Measurements from ENCODE around the gene ATP8B3.

ATP8B3 gene

DNA sequence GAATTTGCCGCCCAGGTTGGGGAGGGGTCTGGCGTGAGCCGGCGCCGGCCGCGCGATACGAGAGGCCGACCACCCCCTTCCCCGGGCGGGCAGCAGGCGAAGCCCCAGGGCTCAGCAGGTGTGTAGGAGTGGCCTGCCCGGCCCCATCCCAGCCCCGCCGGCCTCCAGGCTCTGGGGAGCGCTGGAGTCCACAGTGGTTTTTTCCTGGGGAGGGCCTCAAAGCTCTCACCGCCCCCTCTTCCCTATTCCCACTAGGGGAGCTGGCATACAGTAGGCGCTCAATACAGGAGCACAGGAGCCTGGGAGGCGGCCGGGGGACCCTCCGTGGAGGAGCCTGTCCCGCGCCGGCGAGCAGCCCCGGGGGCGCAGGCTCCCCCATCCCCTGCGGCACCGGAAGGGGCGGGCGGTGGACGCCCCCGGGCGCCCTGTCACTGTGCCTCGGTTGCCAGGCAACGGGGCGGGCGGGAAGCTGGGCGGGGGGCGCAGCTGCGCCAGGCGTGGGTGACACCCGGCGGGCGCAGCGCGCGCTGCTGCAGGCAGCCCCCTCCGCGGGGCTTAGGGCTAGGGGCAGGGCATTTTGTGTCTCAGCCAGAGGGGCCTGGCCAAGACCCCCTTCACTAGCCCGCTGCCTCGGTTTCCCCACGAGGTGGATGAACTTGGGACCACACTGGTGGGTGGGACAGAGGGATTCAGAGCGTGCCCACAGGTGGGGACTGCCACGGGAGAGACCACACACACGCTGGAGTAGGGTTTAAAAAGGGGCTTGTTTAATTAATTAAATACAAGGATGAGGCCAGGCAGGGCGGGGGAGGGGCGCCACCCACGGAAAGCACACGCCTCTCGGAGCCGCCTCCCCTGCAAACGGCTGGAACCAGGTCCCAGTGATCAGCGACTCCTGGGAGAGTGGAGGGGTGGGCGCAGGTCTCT is 39.8 kb upstream of the ATP8B3 start:
- peak; percentile 83 for DNase-seq (ENCODE audit: low read depth)

DNA sequence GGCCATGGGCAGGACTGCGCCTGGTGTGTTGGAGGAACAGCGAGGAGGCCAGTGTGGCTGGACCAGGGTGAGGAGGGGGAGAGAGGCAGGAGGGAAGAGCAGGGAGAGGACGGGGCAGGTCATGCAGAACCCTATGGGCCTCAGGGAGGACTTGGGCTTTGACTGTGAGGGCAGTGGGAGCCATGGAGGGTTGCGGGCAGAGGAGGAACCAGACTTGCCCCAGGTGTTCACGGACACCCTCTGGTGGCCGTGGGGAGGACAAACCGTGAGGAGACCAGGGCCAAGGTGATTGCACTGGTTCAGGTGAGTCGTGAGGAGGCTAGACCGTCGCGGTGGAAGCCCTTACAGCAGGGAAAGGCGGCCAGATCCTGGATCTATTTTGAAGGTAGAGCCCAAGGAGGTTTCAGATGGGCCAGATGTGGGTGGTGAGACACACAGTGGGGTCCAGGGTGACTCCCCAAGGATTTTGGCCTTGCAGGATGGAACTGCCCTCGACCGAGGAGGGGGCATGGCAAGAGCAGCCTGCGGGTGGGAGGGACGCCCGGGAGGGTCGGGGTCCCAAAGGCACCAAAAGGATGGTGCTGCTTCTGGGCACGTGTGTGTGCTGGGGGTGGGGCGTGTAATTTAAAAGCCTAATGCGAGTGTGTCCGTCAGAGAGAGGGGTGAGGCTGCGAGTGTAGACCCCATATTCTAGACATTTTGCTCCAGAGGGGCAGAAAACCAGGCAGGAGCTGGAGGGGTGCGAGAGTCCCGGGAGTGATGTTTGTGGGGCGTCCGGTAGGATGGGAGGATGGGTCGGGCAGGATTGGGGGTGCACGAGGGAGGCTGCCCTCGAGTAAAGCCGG is 39.0 kb upstream of the ATP8B3 start:
- DNase-seq (ENCODE audit: low read depth), result no peak

DNA sequence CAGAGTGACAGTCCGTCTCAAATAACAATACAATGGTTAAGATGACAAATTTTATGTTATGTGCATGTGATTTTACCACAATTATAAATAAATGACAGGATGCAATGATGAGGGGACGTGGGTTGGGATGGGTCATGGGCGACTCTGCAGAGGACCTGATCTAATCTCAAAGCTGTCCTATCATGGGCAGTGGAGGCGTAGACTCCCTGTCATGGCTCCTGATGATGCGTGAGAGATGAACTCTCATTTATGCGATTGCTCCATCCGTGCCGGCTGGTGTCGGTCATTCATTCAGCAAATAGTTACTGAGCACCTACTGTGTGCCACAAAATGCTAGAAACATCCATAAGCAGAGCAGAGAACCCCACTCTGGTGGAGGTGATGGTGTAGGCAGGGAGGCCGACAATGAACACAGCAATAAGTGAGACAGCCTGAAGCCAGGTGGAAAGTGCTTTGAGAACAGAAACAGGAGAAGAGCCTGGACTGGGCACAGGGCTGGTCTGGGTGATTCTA is 37.9 kb upstream of the ATP8B3 start:
- no peak for DNase-seq (ENCODE audit: low read depth)

DNA sequence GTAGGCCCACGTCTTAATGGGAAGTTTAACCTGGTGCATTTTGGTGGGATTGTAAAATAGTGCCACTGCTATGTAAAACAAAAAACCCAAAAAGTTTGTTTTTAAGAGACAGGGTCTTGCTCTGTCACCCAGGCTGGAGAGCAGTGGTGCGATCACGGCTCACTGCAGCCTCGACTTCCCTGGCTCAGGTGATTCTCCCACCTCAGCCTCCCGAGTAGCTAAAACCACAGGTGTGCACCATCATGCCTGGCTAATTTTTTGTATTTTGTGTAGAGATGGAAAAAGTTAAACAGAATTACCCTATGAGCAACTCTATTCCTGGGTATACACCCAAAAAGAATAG is 37.0 kb upstream of the ATP8B3 start:
- DNase-seq (ENCODE audit: low read depth), result no peak

DNA sequence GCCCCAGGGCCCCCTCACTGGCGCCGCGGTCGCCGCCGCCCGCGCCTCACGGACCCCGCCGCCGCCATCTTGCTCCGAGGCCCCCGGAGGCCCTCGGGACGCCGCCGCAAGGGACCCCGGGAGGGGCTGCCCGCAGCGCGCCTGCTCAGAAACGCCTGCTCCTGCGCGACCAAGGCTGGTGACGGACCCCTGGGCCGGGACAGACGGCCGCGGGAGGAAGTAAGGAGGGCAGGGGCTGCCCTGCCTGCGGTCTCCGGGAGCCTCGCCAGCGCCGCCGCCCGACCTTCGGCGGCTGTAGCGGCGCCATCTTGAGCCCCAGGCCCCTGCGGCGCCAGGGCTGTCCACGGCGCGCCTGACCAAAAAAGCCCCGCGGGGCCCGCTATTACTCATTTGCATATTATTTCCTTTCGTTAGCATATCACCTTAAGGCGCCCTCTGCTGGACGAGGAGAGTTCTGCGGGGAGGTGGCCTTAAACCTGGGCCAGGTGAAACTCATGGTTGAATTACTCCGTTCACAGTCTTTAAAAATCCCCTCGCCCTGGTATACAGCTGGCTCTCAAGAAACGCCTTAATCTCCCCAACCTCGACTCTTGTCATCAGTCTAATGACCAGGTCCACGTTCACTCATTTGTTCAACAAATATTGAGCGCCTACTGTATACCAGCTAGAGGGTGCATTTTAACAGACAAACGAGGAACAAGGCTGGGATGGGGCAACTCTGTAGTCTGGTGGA is 36.5 kb upstream of the ATP8B3 start, which contains the start of gene REXO1:
Gene REXO1, minus strand, starts transcription at position 85 of the 733 bp plus-strand sequence. CDS start 125 bp downstream, outside the sequence.
- peak; percentile 97 for DNase-seq (ENCODE audit: low read depth)

DNA sequence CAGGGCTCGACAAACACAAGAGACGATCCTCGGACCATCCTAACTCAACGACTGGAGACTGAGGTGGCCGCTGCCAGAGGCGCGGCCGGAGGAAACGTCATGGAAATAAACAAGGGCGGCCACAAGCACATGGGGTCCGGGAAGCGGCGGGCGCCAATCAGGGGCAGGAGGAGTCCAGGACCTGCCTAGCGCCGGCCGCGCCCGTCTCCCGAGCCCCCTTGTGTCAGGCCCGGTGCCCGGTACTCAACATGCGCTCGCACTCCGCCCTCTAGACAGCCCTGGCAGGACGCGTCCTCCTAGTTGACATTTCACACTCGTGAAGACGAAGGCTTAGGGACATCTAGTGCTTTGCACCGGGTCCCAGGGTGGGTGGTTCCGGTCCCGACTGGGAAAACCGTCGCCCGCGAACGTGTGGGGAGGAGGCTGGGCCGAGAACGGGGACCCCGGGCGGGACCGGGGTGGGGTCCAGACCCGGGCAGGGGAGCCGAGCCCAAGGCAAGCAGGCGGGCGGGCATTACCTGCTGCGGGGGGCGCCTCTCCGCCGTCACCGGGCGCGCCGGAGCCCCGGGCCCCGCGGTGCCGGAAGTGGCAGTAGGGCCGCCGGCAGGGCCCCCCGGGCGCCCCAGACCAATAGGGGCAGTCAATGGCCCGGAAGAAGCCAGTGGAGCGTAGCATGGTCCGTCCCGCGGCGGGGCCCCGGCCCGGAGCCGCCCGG is 35.8 kb upstream of the ATP8B3 start:
- no peak for DNase-seq (ENCODE audit: low read depth)

DNA sequence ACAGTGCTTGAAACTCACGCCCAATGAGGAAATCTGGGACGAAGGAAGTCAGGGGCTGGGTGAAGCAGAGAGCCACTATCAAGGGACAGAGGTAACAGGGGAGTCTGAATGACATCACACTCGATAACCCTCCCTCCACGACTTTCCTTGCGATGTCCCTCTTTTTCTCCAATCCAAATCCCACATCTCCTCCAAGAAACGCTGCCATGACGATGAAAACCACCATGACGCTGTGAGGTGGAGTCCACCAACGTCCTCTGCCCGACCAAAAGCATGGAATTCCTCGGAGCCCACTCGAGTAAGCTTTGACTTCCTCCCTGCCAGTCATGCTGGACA is 35.2 kb upstream of the ATP8B3 start:
- no peak for DNase-seq (ENCODE audit: low read depth)

DNA sequence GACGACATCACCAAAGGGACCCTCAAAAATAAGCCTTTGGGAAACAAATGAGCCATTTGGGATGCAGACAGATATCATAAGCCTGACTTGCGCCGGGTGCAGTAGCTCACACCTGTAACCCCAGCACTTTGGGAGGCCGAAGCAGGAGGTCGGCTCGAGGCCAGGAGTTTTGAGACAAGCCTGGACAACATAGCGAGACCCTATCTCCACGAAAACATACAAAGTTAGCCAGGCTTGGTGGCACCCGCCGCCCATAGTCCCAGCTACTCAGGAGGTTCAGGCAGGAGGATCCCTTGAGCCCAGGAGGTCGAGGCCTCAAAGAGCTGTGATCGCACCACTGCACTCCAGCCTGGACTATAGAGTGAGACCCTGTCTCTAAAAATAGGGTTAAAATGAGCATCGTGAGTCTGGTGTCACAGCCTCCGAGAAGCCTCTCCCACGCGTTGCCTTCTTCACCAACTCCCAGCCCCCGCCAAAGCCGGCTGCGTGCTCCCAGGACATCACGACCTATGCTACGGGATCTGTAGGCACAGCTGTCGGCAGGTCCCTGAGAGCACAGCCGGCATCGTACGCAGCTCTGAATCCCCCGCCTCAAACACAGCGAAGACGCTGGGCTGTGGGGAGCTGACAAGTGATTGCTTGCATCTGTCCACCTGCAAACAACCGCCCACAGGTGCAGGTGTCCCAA is 34.6 kb upstream of the ATP8B3 start:
- DNase-seq (ENCODE audit: low read depth), result no peak

DNA sequence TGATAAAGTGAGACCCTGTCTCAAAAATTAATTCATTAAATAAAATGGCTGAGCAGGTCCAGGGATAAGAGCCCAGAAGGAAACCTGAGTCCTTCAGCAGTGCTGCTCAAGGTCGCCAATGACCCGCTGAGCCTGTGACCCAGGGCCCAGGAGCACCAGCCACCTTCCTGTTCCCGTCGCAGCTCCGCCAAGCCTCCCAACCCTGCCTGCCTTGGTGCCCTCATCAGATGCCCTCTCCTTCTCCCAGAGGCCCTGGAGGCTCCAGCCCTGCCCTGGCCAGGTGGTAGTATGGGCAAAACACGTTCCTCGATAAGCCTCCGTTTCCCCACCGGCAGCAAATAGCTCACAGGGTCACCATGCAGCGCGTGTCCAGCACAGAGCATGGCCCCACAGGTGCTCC is 33.6 kb upstream of the ATP8B3 start:
- DNase-seq (ENCODE audit: low read depth), result no peak

DNA sequence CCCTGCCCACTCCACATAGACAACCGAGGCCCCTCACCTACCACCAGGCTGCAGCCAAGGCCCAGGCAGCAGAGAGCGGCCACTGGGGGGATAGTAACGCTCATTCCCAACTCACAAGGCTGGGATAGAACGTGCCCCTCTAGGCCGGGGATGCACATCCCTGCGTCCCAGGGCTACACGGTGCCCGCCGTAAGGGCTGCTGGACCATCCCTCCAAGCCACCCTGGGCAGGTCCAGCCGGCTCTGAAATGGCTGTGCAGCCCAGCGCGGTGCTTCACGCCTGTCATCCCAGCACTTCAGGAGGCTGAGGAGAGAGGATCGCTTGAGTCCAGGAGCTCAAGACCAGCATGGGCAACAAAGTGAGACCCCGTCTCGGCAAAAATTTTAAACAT is 33.0 kb upstream of the ATP8B3 start:
- no peak for DNase-seq (ENCODE audit: low read depth)

DNA sequence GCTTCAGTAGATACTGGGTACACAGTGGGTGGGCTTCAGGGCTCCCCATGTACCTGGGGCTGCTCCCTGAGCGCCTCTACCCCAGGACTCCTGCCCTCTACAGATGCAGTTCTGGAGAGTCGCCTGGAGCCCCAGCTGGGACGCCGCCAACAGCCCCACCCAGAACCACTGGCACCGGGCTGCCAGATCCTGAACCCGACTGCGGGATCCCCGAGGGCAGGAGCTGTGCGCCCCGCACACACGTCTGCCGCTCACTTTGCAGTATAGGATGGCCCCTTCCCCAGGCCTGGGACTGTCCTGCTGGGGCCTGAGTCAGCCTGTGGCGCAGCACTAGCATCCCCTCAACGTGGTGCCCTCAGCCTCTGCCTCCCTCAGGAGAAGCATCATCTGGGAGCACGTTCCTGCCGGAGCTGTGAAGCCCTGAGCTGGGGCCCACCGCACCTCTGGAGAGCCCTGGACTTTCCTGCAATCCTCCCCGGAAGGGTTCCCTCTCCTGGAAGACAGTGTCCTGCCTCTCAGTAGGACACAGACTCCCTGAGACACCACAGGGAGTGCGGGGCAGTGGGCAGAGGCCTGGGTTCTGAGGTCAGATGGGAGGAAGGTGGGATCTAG is 32.5 kb upstream of the ATP8B3 start:
- DNase-seq (ENCODE audit: low read depth), result no peak

DNA sequence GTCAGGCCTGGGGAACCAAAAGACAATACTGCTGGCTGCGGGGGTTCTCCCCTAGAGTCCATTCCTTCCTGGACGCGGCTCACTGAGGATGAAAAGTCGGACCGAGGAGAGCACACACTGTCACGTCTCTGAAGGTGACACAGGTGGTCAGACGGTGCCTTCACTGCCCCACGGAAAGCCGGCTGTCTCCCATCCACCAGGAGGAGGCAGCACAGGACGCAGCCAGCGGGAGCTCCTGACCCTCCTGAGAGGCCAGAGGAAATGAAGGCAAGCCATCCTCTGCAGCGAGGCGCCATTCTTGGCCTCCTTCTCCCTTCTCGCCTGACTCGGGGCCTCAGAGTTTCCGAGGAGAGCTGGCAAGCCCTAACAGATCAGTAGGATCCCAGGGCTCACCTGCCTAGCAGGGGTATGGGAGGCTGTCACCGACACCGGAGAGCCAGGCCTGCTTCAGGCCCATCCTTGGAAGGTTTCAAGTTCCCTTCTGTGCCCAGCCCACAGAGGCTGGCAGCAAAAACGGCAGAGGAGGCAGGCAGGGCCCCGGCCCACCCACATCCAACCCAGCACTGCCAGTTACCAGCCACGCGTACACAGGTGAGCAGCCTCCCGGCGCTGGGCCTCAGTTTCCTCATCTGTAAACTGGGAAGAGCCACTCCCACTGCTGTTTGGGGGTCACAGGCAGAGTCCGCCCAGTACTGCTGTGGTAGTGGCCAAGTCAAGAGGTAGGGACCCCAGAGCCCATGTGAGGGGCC is 31.7 kb upstream of the ATP8B3 start:
- DNase-seq (ENCODE audit: low read depth), result no peak

DNA sequence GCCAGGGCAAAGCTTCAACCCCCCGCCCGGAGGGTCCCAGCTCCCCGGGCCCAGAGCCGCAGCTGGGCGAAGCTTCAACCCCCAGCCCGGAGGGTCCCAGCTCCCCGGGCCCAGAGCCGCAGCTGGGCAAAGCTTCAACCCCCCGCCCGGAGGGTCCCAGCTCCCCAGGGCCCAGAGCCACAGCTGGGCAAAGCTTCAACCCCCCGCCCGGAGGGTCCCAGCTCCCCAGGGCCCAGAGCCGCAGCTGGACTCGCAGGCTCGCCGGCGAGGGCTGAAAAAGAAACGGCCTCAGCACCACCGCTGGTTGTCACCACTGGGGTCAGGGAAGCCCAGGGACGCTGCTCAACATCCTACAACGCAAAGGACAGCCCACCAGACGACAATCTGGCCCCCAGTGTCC is 31.0 kb upstream of the ATP8B3 start:
- DNase-seq (ENCODE audit: low read depth), result no peak

DNA sequence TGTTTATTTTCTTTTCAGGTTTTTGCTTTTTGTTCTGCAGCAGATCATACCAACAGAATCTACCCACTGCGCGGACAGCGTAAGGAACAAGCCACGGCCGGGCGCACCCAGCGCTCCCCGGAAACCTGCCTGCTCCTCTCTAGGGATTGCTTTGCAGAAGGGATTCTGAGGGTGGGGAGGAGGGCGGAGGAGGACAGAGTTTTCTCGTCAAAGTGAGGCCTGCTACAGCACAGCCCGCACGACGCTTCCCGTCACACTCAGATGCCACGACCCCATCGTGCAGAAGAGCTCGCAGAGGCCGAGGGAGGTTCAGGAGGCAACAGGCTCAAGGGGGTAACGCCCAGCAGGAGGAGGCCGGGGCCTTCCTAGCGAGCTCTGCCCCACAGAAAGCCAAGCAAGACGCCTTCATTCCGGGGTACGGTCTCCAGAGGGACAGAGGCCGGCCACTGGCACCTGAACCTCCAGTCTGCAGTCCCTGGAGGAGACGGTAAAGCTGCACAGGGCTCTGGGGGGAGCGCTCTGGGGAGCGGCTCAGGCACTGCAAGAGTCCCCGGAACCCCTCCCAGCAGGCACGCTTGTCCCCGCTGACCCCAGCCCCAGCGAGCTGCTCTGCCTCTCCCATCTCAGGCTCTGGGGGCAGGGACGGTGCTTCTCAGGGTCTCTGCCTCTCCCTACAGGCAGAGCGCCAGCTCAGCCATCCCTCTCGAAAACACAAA is 29.3 kb upstream of the ATP8B3 start:
- DNase-seq (ENCODE audit: low read depth), result no peak

DNA sequence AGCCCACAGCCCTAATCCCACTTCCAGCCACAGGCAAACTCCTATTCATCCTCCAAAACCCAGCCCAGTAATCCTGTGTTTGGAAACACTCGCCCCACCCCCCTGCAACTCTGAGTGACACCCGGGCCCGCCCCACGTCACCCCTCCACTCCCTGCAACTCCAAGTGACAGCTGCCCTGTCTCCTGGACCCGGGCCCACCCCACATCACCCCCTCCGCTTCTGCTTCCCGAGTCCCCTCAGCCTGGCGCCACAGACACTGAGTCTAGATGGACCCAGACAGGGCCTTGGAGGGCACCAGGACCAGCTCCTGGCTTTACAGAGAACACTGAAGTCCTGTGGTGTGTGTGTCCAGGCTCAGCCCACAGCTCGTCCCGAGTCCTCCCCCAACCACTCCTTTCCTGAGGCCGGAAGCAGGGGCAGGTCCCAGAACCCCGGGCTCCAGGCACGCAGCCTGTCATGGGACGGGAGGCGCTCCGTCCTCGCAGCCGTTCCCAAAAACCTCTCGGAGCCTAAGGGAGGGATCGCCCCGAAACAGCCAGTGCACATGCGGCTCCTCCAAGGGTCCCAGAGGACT is 28.6 kb upstream of the ATP8B3 start:
- DNase-seq (ENCODE audit: low read depth), result no peak

DNA sequence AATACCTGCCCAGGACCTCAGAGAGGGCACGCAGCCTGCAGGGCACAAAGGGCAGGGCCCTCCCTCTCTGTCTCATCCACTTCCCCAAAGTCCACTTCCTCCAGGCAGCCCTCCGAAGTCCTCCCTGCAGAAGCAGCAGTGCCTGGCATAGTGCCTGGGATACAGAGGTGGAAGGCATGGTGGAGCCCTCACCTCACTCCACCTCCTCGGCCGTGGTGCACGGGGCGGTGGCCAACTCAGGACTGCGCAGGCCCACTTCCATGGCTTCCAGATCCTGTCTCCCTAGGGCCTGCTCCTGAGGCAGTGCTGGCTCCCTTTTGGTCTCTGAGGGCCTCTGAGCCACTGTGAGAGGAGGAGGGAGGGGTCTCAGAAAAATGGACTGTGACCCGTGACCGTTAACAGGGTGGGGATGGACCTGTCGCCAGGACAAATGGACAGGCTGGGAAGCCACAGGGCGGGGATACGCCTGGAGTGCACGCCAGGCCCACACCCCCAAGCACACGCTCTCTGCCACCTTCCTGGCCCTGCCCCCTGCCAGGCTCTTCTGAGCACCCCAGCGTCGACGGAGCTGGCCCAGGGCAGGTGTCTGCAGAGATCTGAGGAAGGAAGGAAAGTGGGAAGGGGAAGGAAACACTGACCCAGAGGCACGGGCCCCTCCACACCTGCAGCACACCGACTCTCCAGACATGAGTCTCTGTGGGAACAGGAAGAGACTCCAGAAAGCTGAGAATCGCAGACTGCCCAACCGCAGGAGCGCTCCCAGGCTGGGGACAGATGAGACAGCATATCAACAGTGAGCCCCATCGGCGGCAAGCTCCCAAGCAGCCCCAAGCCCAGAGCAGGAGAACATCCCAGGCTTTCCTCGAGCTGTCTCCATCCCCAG is 27.8 kb upstream of the ATP8B3 start:
- no peak for DNase-seq (ENCODE audit: low read depth)

DNA sequence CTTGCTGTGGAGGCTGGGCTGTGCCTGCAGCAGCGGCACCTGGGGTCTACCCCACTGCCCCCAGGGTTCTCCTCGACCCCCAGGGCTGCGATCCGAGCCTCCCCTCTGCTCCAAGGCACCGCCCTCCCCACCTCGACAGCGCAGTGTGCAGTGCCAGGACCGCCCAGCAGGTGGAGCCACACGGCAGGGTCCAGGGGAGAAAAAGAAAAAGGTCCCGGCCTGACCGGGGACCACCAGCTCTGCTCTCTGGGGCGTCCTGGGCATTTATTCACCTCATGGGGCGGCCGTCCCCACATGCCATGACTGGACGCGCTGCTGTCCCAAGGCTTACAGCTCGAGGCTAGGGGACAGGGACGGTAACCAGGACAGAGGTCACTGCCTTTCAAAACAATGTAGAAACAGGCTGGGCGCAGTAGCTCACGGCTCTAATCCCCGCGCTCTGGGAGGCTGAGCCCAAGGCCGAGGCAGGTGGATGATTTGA is 25.6 kb upstream of the ATP8B3 start:
- no peak for DNase-seq (ENCODE audit: low read depth)

DNA sequence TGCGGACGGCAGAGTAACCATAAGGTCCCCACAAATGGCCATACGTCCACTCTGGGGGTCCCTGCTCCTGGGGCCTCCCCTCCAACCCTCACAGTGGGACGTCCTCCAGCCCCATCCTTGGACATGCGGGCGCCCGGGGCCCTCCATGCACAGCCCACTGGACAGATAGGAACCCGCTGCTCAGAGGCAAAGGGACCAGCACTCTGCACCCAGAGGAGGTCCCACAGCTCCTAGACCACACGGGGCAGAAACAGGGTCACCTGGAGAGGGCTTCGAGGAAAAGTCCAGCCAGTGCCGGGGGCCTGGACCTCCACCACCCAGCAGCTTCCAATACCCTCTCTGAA is 25.1 kb upstream of the ATP8B3 start:
- DNase-seq (ENCODE audit: low read depth), result no peak
